ENCODE results near the gene RNF123. TPM values are rescaled to one million over a fixed set of nuclear protein-coding genes. Genes with fewer than 3 reads are reported as not detected.

The RNF123 gene
- total RNA-seq, 1 donor: 37.4 TPM

GRCh38 chr3:49657208-49657915 lies 32.0 kb upstream of the RNF123 start:
- no peak for DNase-seq (ENCODE audit: low read depth in 2 of 3, low spot score in 2 of 3)

GRCh38 chr3:49658711-49659110 lies 30.6 kb upstream of the RNF123 start:
- no peak for DNase-seq (ENCODE audit: low read depth in 2 of 3, low spot score in 2 of 3)

- DNase-seq (ENCODE audit: low read depth in 2 of 3, low spot score in 2 of 3): no peak
These were observed 29.6 kb upstream of the RNF123 start for GRCh38 chr3:49659756-49660155.

GRCh38 chr3:49661281-49661680 lies 28.1 kb upstream of the RNF123 start:
- no peak for DNase-seq (ENCODE audit: low read depth in 2 of 3, low spot score in 2 of 3)

GRCh38 chr3:49662021-49662420 lies 27.3 kb upstream of the RNF123 start:
- DNase-seq (ENCODE audit: low read depth in 2 of 3, low spot score in 2 of 3): no peak

- no peak for DNase-seq (ENCODE audit: low read depth in 2 of 3, low spot score in 2 of 3)
These were observed 26.5 kb upstream of the RNF123 start for GRCh38 chr3:49662720-49663413.

- no peak for DNase-seq (ENCODE audit: low read depth in 2 of 3, low spot score in 2 of 3)
These were observed 25.5 kb upstream of the RNF123 start for GRCh38 chr3:49663831-49664230.

GRCh38 chr3:49664300-49664699 lies 25.1 kb upstream of the RNF123 start:
- no peak for DNase-seq (ENCODE audit: low read depth in 2 of 3, low spot score in 2 of 3)

GRCh38 chr3:49665822-49666519 lies 23.4 kb upstream of the RNF123 start:
- no peak for DNase-seq (ENCODE audit: low read depth in 2 of 3, low spot score in 2 of 3)

GRCh38 chr3:49666592-49666991 lies 22.8 kb upstream of the RNF123 start:
- DNase-seq (ENCODE audit: low read depth in 2 of 3, low spot score in 2 of 3): no peak

- DNase-seq (ENCODE audit: low read depth in 2 of 3, low spot score in 2 of 3): no peak
These were observed 21.5 kb upstream of the RNF123 start for GRCh38 chr3:49667701-49668413.

- no peak for DNase-seq (ENCODE audit: low read depth in 2 of 3, low spot score in 2 of 3)
These were observed 21.0 kb upstream of the RNF123 start for GRCh38 chr3:49668414-49668797.

- DNase-seq (ENCODE audit: low read depth in 2 of 3, low spot score in 2 of 3): no peak
These were observed 20.5 kb upstream of the RNF123 start for GRCh38 chr3:49668861-49669260.

GRCh38 chr3:49669352-49669751 lies 20.0 kb upstream of the RNF123 start:
- no peak for DNase-seq (ENCODE audit: low read depth in 2 of 3, low spot score in 2 of 3)

GRCh38 chr3:49670940-49671290 lies 18.4 kb upstream of the RNF123 start:
- no peak for DNase-seq (ENCODE audit: low read depth in 2 of 3, low spot score in 2 of 3)

GRCh38 chr3:49671291-49672288 lies 17.8 kb upstream of the RNF123 start:
- peak; percentile 52 to 74 (median 67) for DNase-seq (ENCODE audit: low read depth in 2 of 3, low spot score in 2 of 3)

GRCh38 chr3:49673121-49673714 lies 16.1 kb upstream of the RNF123 start:
- no peak for DNase-seq (ENCODE audit: low read depth in 2 of 3, low spot score in 2 of 3)

GRCh38 chr3:49673715-49674496 lies 15.5 kb upstream of the RNF123 start, which contains the start of gene APEH:
APEH (plus strand) TSS chr3:49674351; CDS start chr3:49674402, 51 bp downstream.
- peak; percentile 90 to 98 (median 98) for DNase-seq (ENCODE audit: low read depth in 2 of 3, low spot score in 2 of 3)

GRCh38 chr3:49674497-49674983 lies 14.8 kb upstream of the RNF123 start:
- DNase-seq (ENCODE audit: low read depth in 2 of 3, low spot score in 2 of 3): no peak

Data from hematopoietic multipotent progenitor cell (in vitro differentiated cells).